Posterior cingulate gyrus (tissue), 11 donors: ENCODE measurements around the gene FAM200A.
"Not testable (repeated sequence)": the region's sequence is repeated elsewhere in the genome, so short reads cannot be mapped to it uniquely, and the experiment has no call there.

Experiments
- DNase-seq, 10 donors: peaks; one replicate each; pipeline versions ENCODE4 v3.0.0 to v3.0.0-alpha.2; 2020 to 2021; ENCODE audit warnings: mixed read lengths in 3 of 10
- intact Hi-C: fragments of 100-400 bp; cut with DNase I; formaldehyde crosslinking; loops from one replicate; pipeline ENCODE4 v1.15.1; 2023

The FAM200A gene

GRCh38 chr7:99560834-99561736, 9.2 kb upstream of the FAM200A start:
- intact Hi-C loops, result no loop called here
- DNase-seq, result no peak

DNA sequence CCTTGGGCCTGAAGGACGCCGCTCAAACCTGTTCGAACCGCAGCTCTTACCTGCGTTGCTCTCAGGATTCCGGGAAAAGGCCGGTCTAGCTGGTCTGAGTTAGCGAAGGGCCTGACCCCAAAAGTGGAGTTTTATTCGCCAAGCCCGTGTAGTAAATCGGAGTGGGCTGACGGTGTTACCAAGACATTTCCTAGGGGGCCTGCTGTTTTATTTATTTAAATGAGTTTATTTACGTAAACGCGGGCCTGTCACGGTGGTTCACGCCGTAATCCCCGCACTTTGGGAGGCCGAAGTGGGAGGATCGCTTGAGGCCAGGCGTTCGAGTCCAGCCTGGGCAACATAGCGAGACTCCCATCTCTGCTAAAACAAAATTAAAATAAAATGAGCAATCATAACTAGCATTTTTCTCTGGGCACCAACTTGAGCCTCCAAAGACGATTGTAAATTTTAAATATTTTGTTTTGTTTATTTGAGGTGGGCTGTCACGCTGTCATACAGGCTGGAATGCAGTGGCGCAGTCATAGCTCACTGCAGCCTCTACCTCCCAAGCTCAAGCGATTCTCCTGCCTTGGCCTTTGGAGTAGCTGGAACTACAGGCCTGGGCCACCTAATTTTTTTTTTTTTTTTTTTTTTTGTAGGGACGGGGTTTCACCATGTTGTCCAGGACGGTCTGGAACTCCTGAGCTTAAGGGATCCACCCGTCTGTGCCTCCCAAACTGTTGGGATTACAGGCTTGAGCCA, 7.4 kb upstream of the FAM200A start:
- intact Hi-C loops, result loop anchor here (5.0 kb wide), 1 partner anchor 58 kb away; the partner anchor contains the start of gene ZSCAN25
- no peak for DNase-seq

- intact Hi-C loops, result loop anchor here (5.0 kb wide), 1 partner anchor 59 kb away; the partner anchor contains the start of gene ZSCAN25
These were observed 6.6 kb upstream of the FAM200A start, which contains the start of gene ZNF655 for GRCh38 chr7:99558306-99559174. ZNF655 (plus strand) TSS chr7:99558642; CDS start chr7:99560560, 1,918 bp downstream.

GRCh38 chr7:99557940-99558305, 6.0 kb upstream of the FAM200A start:
- no peak for DNase-seq
- intact Hi-C loops, result loop anchor here (5.0 kb wide), 1 partner anchor 59 kb away; the partner anchor contains the start of gene ZSCAN25

More at GRCh38 chr7:99558306-99559174, 6.6 kb upstream of the FAM200A start, which contains the start of gene ZNF655:
- peak; percentile 86 to 98 (median 90) for DNase-seq

- DNase-seq, result no peak
- intact Hi-C loops, result loop anchor here (5.0 kb wide), 1 partner anchor 60 kb away; the partner anchor contains the start of gene ZSCAN25
These were observed 5.3 kb upstream of the FAM200A start for GRCh38 chr7:99557196-99557607.

DNA sequence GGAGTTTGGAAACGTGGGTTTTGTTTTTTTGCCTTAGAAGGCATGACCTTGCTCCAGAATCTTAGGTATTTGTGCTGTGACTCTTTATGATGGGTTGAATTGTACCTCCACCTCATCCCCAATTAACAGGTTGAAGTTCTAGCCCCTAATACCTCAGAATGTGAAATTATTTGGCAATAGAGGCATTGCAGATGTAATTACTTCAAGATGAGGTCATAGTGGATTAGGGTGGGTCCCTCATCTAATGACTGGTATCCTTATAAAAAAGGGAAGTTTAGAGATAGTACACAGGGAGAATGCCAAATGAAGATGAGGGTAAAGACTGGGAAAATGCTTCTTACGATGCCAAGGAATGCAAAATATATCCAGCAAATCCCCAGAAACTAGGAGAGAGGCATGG, 3.0 kb upstream of the FAM200A start:
- DNase-seq, result no peak
- intact Hi-C loops, result loop anchor here (5.0 kb wide), 1 partner anchor 62 kb away; the partner anchor contains the start of gene ZSCAN25

- intact Hi-C loops, result loop anchor here (2.0 kb wide), 1 partner anchor 48 kb away; the partner anchor contains the start of gene ZKSCAN5
These were observed 1.1 kb upstream of the FAM200A start for GRCh38 chr7:99553039-99553438.

DNA sequence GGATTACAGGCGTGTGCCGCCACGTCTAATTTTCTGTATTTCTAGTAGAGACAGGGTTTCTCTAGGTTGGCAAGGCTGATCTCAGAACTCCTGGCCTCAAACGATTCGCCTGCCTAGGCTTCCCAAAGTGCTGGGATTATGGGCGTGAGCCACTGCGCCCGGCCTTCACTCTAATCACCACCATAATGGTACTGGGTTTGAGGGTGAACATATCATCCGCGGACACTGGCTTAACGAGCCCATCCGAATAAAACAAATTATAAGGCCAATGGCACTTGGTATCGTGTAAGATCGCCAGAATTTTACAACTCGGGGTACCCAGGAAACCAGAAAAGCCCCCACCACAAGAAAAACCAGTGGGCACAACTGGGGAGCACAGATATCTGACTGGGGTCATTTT, 580 bp downstream of the FAM200A start:
- intact Hi-C loops, result no loop called here
- DNase-seq, result no peak

More at GRCh38 chr7:99553039-99553438, 1.1 kb upstream of the FAM200A start:
- no peak for DNase-seq

DNA sequence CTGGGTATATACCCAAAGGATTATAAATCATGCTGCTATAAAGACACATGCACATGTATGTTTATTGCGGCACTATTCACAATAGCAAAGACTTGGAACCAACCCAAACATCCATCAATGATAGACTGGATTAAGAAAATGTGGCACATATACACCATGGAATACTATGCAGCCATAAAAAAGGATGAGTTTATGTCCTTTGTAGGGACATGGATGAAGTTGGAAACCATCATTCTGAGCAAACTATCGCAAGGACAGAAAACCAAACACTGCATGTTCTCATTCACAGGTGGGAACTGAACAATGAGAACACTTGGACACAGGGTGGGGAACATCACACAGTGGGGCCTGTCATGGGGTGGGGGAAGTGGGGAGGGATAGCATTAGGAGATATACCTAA, 2.4 kb downstream of the FAM200A start:
- DNase-seq, intact Hi-C loops: not testable (repeated sequence)

- DNase-seq, intact Hi-C loops: not testable (repeated sequence)
These were observed 6.6 kb downstream of the FAM200A start for GRCh38 chr7:99545308-99545707.

- intact Hi-C loops, result no loop called here
- DNase-seq, result no peak
These were observed 8.0 kb downstream of the FAM200A start for GRCh38 chr7:99543916-99544315.

DNA sequence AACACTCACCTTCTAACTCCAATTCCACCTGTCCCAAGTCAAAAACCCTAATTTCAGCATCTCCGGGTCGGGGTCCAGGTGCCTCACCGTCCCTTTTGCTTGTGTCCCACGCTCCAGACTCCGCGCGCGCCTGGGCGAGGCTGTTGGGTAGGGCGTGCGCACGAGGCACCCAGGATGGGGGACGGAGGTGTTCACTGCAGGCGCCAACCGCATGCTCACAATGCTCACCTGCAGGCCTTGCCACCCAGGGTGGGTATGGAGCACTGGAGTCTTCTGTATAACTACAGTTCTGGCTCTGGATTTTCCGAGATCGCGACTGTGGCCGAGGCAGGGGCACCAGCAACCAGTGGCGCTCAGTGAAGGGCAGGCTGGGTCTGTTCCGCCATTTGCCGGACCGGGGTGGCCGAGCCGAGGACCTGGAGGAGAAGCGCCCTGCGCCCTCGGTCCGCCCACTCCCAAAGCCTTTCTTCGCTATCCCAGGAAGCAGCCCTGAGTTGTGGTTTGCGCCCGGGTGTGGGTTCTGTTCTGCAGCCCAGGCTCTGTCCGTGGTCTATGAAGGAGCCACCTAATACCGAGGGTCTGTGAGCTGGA, 8.7 kb downstream of the FAM200A start:
- DNase-seq, result no peak
- intact Hi-C loops, result no loop called here

GRCh38 chr7:99541212-99541611, 10.7 kb downstream of the FAM200A start:
- intact Hi-C loops, result no loop called here
- DNase-seq, result no peak

DNA sequence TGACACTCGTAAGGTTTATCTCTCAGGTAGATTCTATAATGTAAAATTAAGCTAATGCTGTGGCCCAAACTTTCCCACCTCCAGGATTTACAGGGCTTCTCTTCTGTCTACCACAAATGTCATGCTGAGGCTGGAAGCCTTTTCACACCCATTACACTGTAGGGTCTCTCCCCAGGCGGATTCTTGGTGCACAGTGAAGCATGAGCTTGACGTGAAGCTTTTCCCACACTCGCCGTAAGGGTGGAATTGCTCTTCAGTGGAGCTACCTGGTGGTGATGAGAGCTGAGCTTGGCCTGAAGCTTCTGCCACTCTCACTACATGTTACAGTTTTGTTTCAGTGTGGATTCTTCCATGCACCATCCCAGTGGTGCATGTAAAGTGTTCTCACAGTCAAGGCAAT, 11.4 kb downstream of the FAM200A start:
- intact Hi-C loops, result no loop called here
- no peak for DNase-seq

GRCh38 chr7:99539213-99539811, 12.6 kb downstream of the FAM200A start:
- intact Hi-C loops, result no loop called here
- DNase-seq, result no peak

- DNase-seq, result no peak
- intact Hi-C loops, result no loop called here
These were observed 16.2 kb downstream of the FAM200A start for GRCh38 chr7:99535667-99536066.

DNA sequence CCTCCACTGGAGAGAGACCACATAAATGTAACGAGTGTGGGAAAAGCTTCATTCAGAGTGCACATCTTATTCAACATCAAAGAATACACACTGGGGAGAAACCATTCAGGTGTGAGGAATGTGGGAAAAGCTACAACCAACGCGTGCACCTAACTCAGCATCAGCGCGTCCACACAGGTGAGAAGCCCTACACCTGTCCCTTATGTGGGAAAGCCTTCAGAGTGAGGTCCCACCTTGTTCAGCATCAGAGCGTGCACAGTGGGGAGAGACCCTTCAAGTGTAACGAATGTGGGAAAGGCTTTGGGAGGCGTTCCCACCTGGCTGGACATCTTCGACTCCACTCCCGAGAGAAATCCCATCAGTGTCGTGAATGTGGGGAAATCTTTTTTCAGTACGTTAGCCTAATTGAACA, 20.6 kb downstream of the FAM200A start:
- no peak for DNase-seq
- intact Hi-C loops, result no loop called here

GRCh38 chr7:99525713-99526440, 26.0 kb downstream of the FAM200A start:
- no peak for DNase-seq
- intact Hi-C loops, result no loop called here
